Ishikawa (cell line): ENCODE measurements around the gene TPSG1.

Experiments used
- CEBPB ChIP-seq: IDR thresholded peaks from 2 replicates; pipeline ENCODE4 v1.6.1; 2012
- CREB1 ChIP-seq: IDR thresholded peaks from 2 replicates; pipeline ENCODE4 v1.6.1; 2012; ENCODE audit warnings: low read depth
- EP300 ChIP-seq: IDR thresholded peaks from 2 replicates; pipeline ENCODE4 v1.6.1; 2012; ENCODE audit warnings: borderline replicate concordance
- FOXM1 ChIP-seq: IDR thresholded peaks from 2 replicates; pipeline ENCODE4 v1.6.1; 2012; ENCODE audit warnings: low read depth, borderline replicate concordance
- TAF1 ChIP-seq: IDR thresholded peaks from 2 replicates; pipeline ENCODE4 v1.6.1; 2012; ENCODE audit warnings: low read depth, mild to moderate bottlenecking
- TCF12 ChIP-seq: IDR thresholded peaks from 2 replicates; pipeline ENCODE4 v1.6.1; 2012; ENCODE audit warnings: low read depth
- TEAD4 ChIP-seq: IDR thresholded peaks from 2 replicates; pipeline ENCODE4 v1.6.1; 2012
- TF ChIP-seq, protein P1 (sequence below): IDR thresholded peaks from 2 replicates; pipeline ENCODE4 v1.6.1; 2012
- TF ChIP-seq, protein P2 (sequence below): IDR thresholded peaks from 2 replicates; pipeline ENCODE4 v1.6.1; 2012; ENCODE audit warnings: low read depth, mild to moderate bottlenecking

DNA sequence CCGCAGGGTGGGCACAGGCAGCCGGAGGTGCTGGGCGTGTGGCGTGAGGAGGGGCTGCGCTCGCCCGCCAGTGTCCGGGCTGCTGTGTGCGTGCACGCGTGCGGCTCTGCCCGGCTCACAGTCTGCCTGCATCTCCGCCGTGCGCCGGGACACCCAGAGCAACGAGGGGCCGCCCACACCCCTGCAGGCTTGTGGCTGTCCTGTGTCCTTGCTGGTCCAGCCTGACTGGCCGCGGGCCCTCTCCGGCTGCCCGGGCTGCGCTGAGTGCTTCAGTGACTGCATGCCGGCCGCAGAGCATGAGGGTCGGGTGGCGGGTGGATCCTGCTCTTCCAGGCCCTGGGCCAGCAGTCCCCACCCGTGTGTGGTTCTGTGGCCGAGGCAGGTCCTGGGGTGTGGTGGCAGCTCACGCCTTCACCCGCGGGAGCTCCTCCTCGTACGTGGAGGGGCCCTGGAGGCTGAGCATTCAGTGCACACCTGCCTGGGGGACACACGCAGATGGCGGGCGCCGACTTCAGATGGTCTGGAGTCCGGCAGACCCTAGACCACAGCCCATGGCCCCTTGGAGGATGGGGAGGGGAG is 12.4 kb downstream of the TPSG1 start:
- TF ChIP-seq, protein P1, sequence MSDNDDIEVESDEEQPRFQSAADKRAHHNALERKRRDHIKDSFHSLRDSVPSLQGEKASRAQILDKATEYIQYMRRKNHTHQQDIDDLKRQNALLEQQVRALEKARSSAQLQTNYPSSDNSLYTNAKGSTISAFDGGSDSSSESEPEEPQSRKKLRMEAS = no peak
- TF ChIP-seq EP300 (no peak), CREB1 (no peak), CEBPB (no peak), TEAD4 (no peak), FOXM1 (no peak), TCF12 (no peak), TAF1 (no peak)
- TF ChIP-seq, protein P2, sequence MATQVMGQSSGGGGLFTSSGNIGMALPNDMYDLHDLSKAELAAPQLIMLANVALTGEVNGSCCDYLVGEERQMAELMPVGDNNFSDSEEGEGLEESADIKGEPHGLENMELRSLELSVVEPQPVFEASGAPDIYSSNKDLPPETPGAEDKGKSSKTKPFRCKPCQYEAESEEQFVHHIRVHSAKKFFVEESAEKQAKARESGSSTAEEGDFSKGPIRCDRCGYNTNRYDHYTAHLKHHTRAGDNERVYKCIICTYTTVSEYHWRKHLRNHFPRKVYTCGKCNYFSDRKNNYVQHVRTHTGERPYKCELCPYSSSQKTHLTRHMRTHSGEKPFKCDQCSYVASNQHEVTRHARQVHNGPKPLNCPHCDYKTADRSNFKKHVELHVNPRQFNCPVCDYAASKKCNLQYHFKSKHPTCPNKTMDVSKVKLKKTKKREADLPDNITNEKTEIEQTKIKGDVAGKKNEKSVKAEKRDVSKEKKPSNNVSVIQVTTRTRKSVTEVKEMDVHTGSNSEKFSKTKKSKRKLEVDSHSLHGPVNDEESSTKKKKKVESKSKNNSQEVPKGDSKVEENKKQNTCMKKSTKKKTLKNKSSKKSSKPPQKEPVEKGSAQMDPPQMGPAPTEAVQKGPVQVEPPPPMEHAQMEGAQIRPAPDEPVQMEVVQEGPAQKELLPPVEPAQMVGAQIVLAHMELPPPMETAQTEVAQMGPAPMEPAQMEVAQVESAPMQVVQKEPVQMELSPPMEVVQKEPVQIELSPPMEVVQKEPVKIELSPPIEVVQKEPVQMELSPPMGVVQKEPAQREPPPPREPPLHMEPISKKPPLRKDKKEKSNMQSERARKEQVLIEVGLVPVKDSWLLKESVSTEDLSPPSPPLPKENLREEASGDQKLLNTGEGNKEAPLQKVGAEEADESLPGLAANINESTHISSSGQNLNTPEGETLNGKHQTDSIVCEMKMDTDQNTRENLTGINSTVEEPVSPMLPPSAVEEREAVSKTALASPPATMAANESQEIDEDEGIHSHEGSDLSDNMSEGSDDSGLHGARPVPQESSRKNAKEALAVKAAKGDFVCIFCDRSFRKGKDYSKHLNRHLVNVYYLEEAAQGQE = no peak
